Transverse colon (tissue), 3 donors: Measurements from ENCODE around the gene PGAM2.

ENCODE experiments used
- POLR2A ChIP-seq: fragments of 450-650 bp; IDR thresholded peaks from one replicate; pipeline ENCODE4 v1.6.1; 2016; ENCODE audit warnings: antibody characterized with exemption, mild to moderate bottlenecking, moderate library complexity
- TF ChIP-seq, protein P1 (sequence below), 5 experiments: fragments of 200-600 bp in 3 of 5; fragments of 450-650 bp in 2 of 5; sonication (generic) in 3 of 5; IDR thresholded peaks; 1 replicate in 2 of 5; 2 replicates in 3 of 5; pipeline ENCODE4 v1.5.1; 2016 to 2017; ENCODE audit warnings: antibody characterized with exemption in 5 of 5, inconsistent platforms in 3 of 5, mild to moderate bottlenecking in 2 of 5, moderate library complexity in 1 of 5

DNA sequence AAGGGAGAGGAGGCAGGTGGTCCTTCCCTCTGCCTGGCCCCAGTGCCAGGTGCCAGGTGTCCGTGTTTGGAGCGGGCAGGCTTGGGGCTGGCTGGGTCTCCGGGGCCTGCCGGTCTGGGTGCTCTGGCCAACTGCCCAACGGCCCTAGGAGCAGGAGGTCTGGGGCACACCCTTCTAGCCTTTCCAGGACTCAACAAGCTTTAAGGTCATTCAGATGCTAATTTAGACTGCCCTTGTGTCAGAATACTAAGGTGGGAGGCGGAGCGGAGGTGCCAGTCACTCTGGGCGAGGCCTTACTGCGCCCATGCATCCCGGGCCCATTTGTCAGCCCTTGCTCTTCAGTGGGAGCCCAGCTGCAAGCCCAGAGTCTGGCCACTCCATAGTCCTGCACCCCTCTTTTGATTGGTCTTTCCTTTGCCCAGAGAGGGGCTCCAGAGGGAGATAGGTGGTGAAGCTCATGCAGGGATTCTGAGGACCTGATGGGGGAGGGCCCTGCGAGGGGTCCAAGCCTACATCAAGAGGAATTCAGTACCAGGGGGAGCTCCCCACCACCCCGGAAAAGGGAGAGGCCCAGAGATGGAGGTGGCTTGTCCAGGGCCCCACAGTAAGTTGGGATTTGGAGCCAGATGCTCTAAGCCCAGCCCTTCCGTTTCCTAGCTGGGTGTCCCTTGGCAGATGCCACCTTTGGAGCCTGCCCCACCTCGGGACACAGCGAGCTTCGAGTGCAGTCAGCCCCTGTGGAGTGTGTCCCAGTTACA, 1.3 kb downstream of the PGAM2 start:
- TF ChIP-seq, protein P1, sequence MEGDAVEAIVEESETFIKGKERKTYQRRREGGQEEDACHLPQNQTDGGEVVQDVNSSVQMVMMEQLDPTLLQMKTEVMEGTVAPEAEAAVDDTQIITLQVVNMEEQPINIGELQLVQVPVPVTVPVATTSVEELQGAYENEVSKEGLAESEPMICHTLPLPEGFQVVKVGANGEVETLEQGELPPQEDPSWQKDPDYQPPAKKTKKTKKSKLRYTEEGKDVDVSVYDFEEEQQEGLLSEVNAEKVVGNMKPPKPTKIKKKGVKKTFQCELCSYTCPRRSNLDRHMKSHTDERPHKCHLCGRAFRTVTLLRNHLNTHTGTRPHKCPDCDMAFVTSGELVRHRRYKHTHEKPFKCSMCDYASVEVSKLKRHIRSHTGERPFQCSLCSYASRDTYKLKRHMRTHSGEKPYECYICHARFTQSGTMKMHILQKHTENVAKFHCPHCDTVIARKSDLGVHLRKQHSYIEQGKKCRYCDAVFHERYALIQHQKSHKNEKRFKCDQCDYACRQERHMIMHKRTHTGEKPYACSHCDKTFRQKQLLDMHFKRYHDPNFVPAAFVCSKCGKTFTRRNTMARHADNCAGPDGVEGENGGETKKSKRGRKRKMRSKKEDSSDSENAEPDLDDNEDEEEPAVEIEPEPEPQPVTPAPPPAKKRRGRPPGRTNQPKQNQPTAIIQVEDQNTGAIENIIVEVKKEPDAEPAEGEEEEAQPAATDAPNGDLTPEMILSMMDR (IDR thresholded peaks at IDR 0.05), result no peak
- no peak for TF ChIP-seq POLR2A
